WTC11 (cell line): ENCODE measurements around the gene TNS2.

ENCODE experiments used
- CREM ChIP-seq: sonication (generic); formaldehyde crosslinking; IDR thresholded peaks from 2 replicates; pipeline ENCODE4 v1.8.1; 2022; ENCODE audit warnings: mild to moderate bottlenecking, missing genetic modification reagents, moderate library complexity
- USF1 ChIP-seq: sonication (generic); formaldehyde crosslinking; IDR thresholded peaks from 2 replicates; pipeline ENCODE4 v1.8.0; 2022; ENCODE audit warnings: mild to moderate bottlenecking, missing genetic modification reagents
- ZNF317 ChIP-seq: sonication (generic); formaldehyde crosslinking; IDR thresholded peaks from 2 replicates; pipeline ENCODE4 v1.8.1; 2023; ENCODE audit warnings: low read depth, mild to moderate bottlenecking, moderate library complexity, missing genetic modification reagents, borderline replicate concordance

DNA sequence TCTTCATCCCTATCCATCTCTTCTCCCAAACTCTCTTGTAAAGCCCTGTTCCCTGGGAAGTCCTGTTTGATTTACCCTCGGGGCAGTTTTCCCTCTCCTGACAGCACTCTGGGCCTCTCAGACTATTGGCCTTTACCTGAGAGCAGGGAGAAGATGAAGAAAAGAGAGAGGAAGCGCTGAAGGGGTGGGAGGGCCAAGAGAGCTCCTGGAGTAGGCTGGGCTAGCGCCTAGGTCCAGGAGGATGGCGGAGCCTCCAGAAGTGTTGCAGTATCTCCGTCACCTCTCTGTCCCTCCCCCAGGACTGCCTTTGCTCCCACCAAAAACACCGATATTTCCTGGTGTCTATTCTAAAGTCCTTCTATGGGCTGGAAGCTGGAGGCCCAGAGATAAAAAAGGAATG, 41.9 kb downstream of the TNS2 start:
- TF ChIP-seq CREM (CRISPR knock-in tag), result no peak
- no peak for TF ChIP-seq ZNF317 (CRISPR knock-in tag)
- TF ChIP-seq USF1 (CRISPR knock-in tag), result no peak
